HL-60/S4 (cell line): ENCODE results near the gene OR8B2.
"Not testable (repeated sequence)": the region's sequence is repeated elsewhere in the genome, so short reads cannot be mapped to it uniquely, and the experiment has no call there.

Experiments
- in situ Hi-C: fragments of 300-500 bp; cut with MboI; formaldehyde crosslinking; loops from 2 replicates; pipeline ENCODE4 v1.14.3; 2022; ENCODE audit warnings: low sequenced_read_pairs

Gene OR8B2, protein sequence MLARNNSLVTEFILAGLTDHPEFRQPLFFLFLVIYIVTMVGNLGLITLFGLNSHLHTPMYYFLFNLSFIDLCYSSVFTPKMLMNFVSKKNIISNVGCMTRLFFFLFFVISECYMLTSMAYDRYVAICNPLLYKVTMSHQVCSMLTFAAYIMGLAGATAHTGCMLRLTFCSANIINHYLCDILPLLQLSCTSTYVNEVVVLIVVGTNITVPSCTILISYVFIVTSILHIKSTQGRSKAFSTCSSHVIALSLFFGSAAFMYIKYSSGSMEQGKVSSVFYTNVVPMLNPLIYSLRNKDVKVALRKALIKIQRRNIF

DNA sequence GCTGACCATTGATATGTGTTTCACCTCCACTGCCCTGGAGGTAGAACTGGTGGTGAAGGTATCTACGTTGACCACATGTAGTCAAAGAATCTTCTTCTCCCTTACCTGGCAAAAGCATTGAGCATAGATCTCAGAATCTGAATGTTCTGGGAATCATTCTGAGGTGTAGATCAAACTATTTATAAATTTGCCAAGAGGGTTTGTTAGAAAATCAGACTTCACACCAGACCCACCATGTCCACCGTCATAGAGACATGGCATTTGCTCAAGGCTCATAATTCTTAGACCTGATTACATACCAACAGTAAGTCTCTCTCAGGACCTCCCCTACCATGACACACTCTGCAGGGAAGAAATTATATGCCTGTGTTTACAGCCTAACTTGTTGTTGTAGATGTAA lies at the start of gene OR8B2:
TSS of gene OR8B2 (minus strand) at position 101 of the 400 bp plus-strand sequence. CDS start 1,156 bp downstream, outside the sequence.
- in situ Hi-C loops, result no loop called here

DNA sequence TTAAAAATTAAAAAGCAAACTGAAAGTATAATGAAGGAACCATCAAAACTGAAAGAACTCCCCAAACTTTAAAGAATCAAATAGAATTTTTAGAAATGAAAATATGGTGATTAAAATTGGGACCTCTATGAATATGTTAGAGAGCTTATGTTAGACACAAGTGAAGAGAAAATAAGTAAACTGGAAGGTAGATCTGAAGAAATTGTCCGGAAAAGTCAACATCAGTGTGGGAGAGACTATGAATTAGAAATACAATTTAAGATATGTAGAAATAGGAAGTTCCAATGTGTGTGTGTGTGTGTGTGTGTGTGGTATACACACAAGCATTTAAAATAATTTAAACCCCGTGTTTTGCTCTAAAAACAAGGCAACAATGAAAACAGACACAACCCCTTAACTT lies 45.3 kb upstream of the OR8B2 start:
- in situ Hi-C loops, result no loop called here

DNA sequence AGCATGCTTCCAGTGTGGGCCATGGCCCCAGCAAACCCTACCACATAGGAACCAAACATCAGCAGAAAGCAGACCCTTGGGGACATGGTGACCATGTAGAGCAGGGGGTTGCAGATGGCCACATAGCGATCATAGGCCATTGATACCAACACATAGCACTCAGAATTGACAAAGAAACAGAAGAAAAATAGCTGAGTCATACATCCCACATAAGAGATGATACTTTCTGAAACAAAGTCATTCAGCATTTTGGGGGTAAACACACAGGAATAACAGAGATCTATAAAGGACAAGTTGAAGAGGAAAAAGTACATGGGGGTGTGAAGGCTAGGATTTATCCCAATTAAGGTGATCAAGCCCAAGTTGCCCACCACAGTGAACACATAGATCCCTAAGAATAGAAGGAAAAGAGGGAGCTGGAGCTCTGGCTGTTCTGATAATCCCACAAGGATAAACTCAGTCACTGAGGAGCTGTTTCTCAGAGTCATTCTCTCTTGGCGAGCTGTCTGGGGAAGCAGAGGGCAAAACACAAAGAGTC lies 40.2 kb upstream of the OR8B2 start, which contains the start of gene OR8B4:
TSS of gene OR8B4 (minus strand) at position 488 of the 538 bp plus-strand sequence. CDS start at position 488, 0 bp downstream.
- in situ Hi-C loops, result loop anchor here (25.0 kb wide), 1 partner anchor 413 kb away; no protein-coding TSS in a partner anchor

DNA sequence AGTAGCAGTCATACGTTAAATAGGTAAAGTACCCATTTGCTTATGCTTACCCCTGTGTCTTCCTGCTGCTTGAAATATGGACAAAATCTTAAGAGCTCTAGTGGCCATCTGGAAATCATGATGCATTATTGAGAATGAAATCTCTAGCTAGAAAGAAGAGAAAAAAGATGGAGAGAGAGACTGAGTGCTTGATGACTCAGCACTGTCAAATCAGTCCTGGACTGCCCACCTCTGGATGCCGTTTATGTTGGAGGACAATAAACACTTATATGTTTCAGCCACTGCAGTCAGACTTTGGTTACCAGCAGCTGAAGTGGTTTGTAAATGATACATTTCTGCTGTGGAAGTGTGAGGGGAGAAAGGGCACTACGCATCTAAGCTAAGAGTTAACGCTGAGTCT lies 36.7 kb upstream of the OR8B2 start:
- in situ Hi-C loops, result loop anchor here (25.0 kb wide), 1 partner anchor 416 kb away; no protein-coding TSS in a partner anchor

DNA sequence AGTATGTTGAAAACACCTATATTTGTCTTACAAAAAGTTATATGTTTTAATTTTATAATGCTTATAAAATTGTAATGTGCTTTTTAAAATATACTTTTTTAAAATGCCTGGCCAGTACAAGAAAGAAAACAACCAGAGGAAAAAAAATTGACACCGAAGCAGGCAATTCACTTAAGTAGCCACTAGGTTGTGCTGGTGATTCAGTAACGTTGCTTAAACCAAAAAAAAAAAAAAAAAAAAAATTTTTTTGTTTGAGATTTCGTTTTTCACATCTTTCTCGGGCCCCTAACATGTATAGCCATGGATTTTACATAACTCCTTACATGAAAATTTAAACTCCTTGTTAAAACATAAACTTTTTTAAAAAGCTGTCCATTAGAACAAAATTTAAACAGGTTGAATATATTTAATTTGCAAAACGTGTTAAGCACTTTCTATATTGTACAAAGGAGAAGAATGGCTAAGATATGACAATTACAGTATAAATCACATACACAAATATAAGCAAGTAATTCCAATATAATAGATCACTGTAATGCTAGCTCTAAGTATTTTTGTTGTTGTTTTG lies 31.1 kb upstream of the OR8B2 start:
- in situ Hi-C loops, result loop anchor here (10.0 to 25.0 kb wide), 2 partner anchors 169 to 422 kb away; no protein-coding TSS in a partner anchor

DNA sequence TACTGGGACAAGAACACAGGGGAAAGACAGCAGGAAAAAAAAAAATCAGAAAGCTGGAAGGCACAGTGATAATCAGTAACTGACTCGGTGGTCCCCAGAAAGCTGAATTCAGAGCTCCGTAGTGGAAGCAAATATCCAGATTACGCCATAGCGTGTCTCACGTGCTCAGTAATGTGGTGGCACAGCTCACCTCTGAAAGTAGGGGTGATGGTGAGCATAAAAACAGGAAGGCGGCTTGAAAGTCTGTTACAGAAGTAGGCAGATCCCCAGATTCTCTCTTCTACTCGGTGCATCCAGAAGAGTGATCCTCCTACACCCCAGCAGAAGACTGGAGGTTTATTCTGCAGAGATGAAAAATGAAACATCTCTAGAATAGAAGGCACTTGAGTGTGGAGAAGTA lies 25.6 kb upstream of the OR8B2 start:
- in situ Hi-C loops, result loop anchor here (10.0 to 25.0 kb wide), 2 partner anchors 175 to 427 kb away; no protein-coding TSS in a partner anchor

DNA sequence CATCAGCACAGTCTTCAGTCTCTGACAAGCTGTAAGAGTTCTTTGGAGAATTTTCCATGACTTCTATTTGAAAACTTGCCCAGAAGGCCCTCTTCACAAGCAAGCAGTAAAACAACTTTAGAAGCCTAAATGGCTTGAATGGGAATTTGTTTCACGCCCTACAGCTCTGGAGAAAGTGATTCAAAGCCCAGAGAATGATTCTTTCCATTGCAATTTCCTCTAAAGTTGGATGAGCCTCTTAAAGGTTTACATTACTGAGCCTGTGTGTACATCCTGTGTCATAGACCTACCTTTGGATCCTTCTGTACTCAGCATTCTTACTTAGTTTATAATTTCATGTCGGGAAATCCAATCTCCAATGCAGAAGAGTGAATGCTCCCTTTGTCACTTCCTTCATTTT lies 21.3 kb upstream of the OR8B2 start:
- in situ Hi-C loops, result loop anchor here (25.0 kb wide), 1 partner anchor 432 kb away; no protein-coding TSS in a partner anchor

DNA sequence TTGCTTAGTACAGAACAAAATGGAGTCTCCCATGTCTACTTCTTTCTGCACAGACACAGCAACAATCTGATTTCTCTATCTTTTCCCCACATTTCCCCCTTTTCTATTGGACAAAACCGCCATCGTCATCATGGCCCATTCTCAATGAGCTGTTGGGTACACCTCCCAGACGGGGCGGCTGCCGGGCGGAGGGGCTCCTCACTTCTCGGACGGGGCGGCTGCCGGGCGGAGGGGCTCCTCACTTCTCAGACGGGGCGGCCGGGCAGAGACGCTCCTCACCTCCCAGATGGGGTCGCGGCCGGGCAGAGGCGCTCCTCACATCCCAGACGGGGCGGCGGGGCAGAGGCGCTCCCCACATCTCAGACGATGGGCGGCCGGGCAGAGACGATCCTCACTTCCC lies 18.9 kb upstream of the OR8B2 start:
- in situ Hi-C loops, result loop anchor here (25.0 kb wide), 1 partner anchor 434 kb away; no protein-coding TSS in a partner anchor

DNA sequence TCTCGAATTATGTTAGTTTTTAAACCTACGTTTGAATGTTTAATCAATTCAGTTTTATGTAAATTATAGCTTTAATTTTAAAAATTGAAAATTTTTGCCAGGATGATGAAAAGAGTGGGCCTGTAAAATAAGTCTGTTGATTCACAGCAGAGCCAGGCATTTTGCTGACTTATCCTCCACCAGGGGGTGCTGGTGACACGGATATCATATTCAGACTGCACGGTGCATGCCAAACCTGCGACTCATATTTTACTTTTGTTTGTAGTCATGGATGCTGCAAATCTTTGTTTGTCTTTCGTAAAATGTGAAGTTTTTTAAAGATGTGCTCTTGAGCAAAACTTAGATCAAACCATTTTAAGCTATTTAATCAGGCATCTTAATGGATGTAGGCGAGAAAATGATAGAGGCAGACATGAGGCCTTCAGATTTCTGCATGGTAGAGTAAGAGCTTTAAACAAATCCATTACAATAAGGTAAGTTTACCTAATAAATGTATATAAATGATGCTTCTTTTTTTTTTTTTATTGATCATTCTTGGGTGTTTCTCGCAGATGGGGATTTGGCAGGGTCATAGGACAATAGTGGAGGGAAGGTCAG lies 18.1 kb upstream of the OR8B2 start:
- in situ Hi-C loops, result loop anchor here (25.0 kb wide), 1 partner anchor 435 kb away; no protein-coding TSS in a partner anchor

DNA sequence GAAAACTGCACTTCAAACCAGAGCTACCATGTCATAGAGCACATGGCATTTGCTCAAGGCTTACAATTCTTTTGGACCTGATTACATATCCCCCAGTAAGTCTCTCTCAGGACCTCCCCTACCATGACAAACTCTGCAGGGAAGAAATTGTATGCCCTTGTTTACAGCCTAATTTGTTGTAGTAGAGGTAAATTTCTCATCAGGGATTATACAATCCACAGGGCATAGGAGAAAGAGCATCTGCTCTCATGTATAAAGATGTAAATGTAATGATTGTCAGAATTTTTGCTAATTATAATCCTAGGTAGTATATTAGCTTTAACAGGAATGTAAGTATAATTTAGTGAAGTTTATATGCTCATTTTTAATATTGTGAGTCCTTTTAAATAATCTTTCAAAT lies 14.6 kb upstream of the OR8B2 start, which contains the start of gene OR8B3:
TSS of gene OR8B3 (minus strand) at position 101 of the 400 bp plus-strand sequence. CDS start 1,673 bp downstream, outside the sequence.
- in situ Hi-C loops, result no loop called here

DNA sequence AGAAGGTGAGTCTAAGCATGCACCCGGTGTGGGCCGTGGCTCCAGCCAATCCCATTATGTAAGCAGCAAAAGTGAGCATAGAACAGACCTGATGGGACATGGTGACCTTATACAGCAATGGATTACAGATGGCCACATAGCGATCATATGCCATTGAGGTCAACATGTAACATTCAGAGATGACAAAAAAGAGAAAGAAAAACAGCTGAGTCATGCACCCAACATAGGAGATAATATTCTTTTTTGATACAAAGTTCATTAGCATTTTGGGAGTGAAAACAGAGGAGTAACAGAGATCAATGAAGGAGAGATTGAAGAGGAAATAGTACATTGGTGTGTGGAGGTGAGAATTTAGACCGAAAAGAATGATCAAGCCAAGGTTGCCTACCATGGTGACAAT lies 12.5 kb upstream of the OR8B2 start:
- in situ Hi-C loops, result not testable (repeated sequence)

DNA sequence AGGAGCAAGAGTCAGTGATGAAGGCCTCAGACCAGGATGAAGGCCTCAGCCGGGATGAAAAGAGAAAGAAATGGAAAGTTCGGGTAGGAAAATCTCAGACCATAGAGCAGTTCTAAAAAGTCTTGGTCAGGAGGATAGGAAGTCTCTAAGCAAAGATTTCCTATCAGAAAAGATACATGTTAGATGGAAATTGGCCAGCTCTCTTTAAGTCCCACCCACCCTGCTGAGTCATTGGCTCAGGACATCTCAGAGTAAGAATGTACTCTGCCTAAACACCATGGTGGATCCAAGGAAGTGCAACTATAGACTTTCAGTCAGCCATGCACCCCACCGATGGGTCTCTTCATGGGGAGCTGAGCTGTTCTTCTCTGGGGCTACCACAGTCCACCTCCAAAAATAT lies 10.1 kb upstream of the OR8B2 start:
- in situ Hi-C loops, result no loop called here

DNA sequence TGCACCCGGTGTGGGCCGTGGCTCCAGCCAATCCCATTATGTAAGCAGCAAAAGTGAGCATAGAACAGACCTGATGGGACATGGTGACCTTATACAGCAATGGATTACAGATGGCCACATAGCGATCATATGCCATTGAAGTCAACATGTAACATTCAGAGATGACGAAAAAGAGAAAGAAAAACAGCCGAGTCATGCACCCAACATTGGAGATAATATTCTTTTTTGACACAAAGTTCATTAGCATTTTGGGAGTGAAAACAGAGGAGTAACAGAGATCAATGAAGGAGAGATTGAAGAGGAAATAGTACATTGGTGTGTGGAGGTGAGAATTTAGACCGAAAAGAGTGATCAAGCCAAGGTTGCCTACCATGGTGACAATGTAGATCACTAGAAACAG lies 1.4 kb downstream of the OR8B2 start:
- in situ Hi-C loops, result not testable (repeated sequence)

DNA sequence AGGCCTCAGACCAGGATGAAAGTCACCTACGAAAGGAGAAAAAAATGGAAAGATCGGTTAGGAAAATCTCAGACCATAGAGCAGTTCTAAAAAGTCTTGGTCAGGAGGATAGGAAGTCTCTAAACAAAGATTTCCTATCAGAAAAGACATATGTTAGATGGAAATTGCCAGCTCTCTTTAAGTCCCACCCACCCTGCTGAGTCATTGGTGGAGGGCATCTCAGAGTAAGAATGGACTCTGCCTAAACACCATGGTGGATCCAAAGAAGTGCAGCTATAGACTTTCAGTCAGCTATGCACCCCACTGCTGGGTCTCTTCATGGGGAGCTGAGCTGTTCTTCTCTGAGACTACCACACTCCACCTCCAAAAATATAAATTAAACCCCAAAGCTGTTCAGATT lies 3.7 kb downstream of the OR8B2 start:
- in situ Hi-C loops, result no loop called here

DNA sequence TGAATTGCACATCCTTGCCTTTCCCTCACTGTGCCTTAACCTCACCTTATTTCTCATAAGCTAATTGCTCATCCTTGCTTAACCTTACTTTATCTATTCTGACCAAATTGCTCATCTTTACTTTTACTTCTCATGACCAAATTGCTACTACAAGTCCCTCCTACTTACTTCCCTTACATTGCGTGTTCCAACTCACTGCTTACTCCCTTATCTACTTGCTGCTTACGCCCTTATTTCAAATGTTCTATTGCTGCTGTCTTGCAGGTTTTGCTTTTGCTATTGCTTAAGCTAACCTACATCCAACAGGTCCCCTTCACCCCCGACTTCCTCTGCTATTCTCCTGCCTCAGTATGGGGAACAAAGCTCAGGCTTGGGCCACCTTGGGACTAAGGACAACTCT lies 8.0 kb downstream of the OR8B2 start:
- in situ Hi-C loops, result no loop called here

DNA sequence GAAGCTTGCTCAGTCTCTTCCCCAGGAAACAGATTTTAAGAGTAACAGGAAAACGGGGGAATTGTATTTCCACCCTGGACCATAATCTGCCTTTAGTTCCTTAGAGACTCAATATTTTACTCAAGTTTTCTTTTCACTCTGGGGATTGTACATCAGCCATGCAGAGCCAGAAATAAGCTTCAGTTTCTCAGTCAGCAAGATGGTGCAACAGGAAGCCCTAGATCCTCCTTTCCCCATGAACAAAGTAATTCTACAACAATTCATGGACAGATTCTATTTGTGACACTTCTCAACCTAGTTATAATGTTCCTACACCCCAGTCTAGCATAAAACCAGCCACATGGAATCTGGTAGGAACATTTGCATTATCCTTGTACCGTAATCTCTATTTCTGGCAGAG lies 24.7 kb downstream of the OR8B2 start:
- in situ Hi-C loops, result no loop called here

DNA sequence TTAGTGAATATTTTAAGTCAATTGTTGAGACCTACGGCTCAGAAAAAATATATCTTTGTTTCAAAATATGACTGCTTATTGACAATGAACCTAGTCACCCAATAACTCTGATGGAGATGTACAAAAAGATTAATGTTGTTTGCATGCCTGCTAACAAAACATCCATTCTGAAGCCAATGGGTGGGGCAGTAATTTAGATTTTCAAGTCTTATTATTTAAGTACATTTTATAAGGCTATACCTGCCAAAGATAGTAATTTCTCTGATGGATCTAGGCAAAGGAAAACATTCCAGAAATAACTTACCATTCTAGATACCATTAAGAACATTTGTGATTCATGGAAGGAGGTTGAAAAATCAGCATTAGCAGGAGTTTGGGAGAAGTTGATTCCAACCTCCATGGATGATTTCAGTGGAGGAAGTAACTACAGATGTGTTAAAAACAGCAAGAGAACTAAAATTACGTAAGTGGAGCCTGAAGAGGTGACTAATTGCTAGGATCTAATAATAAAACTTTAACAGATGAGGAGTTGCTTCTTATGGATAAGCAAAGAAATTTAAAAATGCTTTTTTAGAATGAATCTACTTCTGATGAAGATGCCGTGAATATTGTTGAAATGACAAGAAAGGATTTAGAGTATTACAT lies 37.9 kb downstream of the OR8B2 start:
- in situ Hi-C loops, result no loop called here

DNA sequence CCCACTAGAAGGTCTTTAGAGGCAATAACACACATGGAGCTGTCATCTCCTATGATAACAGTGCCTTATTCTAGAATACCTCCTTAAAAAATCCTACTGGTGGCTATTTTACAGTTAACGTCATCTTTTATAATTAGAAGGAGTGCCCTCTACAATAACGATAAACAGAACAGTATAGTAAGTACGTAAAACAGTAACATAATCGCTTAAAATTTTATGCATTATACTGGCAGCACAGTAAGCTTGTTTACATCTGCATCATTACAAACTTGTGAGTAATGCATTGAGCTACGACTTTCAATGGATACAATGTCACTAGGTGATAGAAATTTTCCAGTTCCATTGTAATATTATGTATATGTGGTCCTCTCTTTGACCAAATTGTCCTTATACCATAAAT lies 40.0 kb downstream of the OR8B2 start:
- in situ Hi-C loops, result no loop called here

DNA sequence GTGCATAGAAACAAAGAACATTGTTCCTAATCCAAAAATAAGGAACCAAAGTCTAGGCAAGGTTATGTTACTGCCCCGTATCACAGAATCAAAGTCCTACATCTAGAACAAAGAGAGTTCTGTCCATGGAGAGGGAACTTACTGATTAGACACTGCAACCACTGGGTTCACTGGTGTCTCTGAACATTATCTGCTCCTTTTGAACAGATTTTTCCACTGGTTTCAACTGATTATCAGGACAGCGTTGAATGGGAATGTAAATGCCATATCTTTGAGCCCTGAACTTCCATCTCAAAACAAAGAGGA lies 44.2 kb downstream of the OR8B2 start:
- in situ Hi-C loops, result no loop called here

DNA sequence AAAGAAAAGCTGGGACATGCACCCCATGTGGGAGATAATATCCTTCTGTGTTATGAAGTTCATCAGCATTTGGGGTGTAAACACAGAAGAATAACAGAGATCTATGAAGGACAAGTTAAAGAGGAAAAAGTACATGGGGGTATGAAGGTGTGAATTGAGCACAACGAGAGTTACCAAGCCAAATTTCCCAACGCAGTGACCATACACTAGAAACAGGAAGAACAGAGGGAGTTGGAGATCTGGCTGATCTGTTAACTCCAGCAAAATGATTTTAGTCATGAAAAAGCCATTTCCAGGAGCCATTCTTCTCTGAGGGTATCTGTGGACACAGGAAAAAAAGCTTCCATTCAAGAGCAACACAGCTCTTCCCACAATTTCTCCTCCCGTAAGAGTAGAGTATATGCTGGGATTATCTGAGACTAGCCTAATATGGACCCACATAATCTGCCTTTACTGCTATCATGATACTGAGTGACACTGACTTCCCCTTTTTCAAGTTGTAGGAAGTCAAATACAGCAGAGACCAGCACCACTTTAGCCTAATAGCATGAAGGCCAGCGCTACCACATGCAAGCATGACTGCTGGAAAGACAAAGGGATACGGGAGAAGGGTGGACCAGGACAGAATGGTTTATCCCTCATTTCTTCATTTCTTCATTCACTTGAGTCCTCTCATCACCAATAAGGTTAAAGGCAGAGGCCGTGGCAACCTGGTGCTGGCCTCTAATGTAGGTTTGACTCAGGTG lies 44.7 kb downstream of the OR8B2 start:
- in situ Hi-C loops, result no loop called here
